SK-N-SH treated with all-trans-retinoic acid at 6 μM for 48 hours (cell line): ENCODE results near the gene AATF.

ENCODE experiments used
- ATAC-seq: fragments of 200-7000 bp; cut with Tn5 transposase; 3 replicates; pipeline ENCODE4 v1.9.1; 2020; ENCODE audit warnings: mild to moderate bottlenecking, moderate library complexity
- ARNTL ChIP-seq: fragments of 450-650 bp; formaldehyde crosslinking; IDR thresholded peaks from 2 replicates; pipeline ENCODE4 v1.5.0; 2020; ENCODE audit warnings: low read depth, mild to moderate bottlenecking, moderate library complexity, borderline replicate concordance
- BACH2 ChIP-seq: fragments of 250-450 bp; sonication (Bioruptor Pico); IDR thresholded peaks from 2 replicates; pipeline ENCODE4 v1.9.0; 2021; ENCODE audit warnings: mild to moderate bottlenecking, borderline replicate concordance
- CSDC2 ChIP-seq: fragments of 250-450 bp; sonication (Bioruptor Pico); IDR thresholded peaks from 2 replicates; pipeline ENCODE4 v1.5.0; 2020; ENCODE audit warnings: mild to moderate bottlenecking, moderate library complexity
- ESRRG ChIP-seq: fragments of 250-450 bp; sonication (Bioruptor Pico); IDR thresholded peaks from 2 replicates; pipeline ENCODE4 v1.6.1; 2021; ENCODE audit warnings: mild to moderate bottlenecking
- OSR1 ChIP-seq: fragments of 250-450 bp; sonication (Bioruptor Pico); IDR thresholded peaks from 2 replicates; pipeline ENCODE4 v1.8.0; 2022; ENCODE audit warnings: moderate library complexity, mild to moderate bottlenecking, inconsistent platforms
- PPARA ChIP-seq: fragments of 250-450 bp; sonication (Bioruptor Pico); IDR thresholded peaks from 2 replicates; pipeline ENCODE4 v1.5.0; 2020; ENCODE audit warnings: mild to moderate bottlenecking, borderline replicate concordance
- RARB ChIP-seq: fragments of 250-450 bp; sonication (Bioruptor Pico); IDR thresholded peaks from 2 replicates; pipeline ENCODE4 v1.8.0; 2021; ENCODE audit warnings: mild to moderate bottlenecking, moderate library complexity
- SNAI2 ChIP-seq: fragments of 250-450 bp; sonication (Bioruptor Pico); IDR thresholded peaks from 2 replicates; pipeline ENCODE4 v1.5.0; 2020; ENCODE audit warnings: mild to moderate bottlenecking, moderate library complexity
- TCF4 ChIP-seq: fragments of 250-450 bp; sonication (Bioruptor Pico); IDR thresholded peaks from 2 replicates; pipeline ENCODE4 v1.8.0; 2021; ENCODE audit warnings: mild to moderate bottlenecking, moderate library complexity, borderline replicate concordance
- TOX ChIP-seq: fragments of 250-450 bp; sonication (Bioruptor Pico); IDR thresholded peaks from 2 replicates; pipeline ENCODE4 v1.8.0; 2021; ENCODE audit warnings: mild to moderate bottlenecking, moderate library complexity, borderline replicate concordance
- ZC3H10 ChIP-seq: fragments of 250-450 bp; sonication (Bioruptor Pico); IDR thresholded peaks from 2 replicates; pipeline ENCODE4 v1.5.1; 2021; ENCODE audit warnings: mild to moderate bottlenecking, moderate library complexity
- ZFP3 ChIP-seq: fragments of 250-450 bp; sonication (Bioruptor Pico); IDR thresholded peaks from 2 replicates; pipeline ENCODE4 v1.5.0; 2020; ENCODE audit warnings: mild to moderate bottlenecking, moderate library complexity
- ZNF565 ChIP-seq: fragments of 450-650 bp; formaldehyde crosslinking; conservative IDR thresholded peaks from 2 replicates; pipeline ENCODE4 v1.5.0; 2020; ENCODE audit warnings: low read depth, mild to moderate bottlenecking, moderate library complexity
- ZNF70 ChIP-seq: fragments of 450-650 bp; formaldehyde crosslinking; IDR thresholded peaks from 2 replicates; pipeline ENCODE4 v1.5.0; 2020; ENCODE audit warnings: mild to moderate bottlenecking, moderate library complexity
- ZNF8 ChIP-seq: fragments of 450-650 bp; formaldehyde crosslinking; IDR thresholded peaks from 2 replicates; pipeline ENCODE4 v1.5.0; 2020; ENCODE audit warnings: mild to moderate bottlenecking, moderate library complexity
- TF ChIP-seq, protein P1 (sequence below): fragments of 250-450 bp; sonication (Bioruptor Pico); IDR thresholded peaks from 2 replicates; pipeline ENCODE4 v1.8.0; 2020; ENCODE audit warnings: mild to moderate bottlenecking, moderate library complexity, borderline replicate concordance
- TF ChIP-seq, protein P2 (sequence below): fragments of 250-450 bp; sonication (Bioruptor Pico); IDR thresholded peaks from 2 replicates; pipeline ENCODE4 v1.8.0; 2021; ENCODE audit warnings: low read depth, mild to moderate bottlenecking, moderate library complexity, borderline replicate concordance
- TF ChIP-seq, protein P3 (sequence below): fragments of 250-450 bp; sonication (Bioruptor Pico); IDR thresholded peaks from 2 replicates; pipeline ENCODE4 v1.5.0; 2020; ENCODE audit warnings: mild to moderate bottlenecking, moderate library complexity

The AATF gene

DNA sequence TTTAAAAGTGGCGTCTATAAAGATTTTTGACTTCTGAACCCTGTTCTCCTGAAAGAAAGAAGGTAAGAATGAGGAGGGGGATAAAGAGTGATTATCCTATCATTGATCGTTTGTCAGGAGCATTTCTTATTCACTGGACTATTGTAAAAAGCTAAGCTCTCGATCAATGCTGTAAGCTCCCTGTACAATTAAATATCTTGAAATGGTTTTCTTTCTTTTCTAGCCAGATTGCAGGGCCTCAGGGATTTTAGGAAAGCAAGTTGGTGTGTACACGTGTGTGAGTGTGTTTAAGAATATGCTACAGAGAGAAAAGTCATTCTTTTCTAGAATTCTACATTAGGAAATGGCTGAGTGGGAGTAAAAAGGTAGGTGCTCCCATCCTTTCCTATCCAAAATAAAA, 154.5 kb downstream of the AATF start:
- ATAC-seq, result no peak
- TF ChIP-seq TOX (CRISPR knock-in tag) (no peak), ZC3H10 (CRISPR knock-in tag) (no peak), ESRRG (CRISPR knock-in tag) (no peak), RARB (CRISPR knock-in tag) (no peak), ZNF8 (CRISPR knock-in tag) (no peak), ARNTL (CRISPR knock-in tag) (no peak), ZNF70 (CRISPR knock-in tag) (no peak), BACH2 (CRISPR knock-in tag) (no peak), SNAI2 (CRISPR knock-in tag) (no peak), ZFP3 (CRISPR knock-in tag) (no peak), OSR1 (CRISPR knock-in tag) (no peak), PPARA (no peak)
- TF ChIP-seq, protein P1, sequence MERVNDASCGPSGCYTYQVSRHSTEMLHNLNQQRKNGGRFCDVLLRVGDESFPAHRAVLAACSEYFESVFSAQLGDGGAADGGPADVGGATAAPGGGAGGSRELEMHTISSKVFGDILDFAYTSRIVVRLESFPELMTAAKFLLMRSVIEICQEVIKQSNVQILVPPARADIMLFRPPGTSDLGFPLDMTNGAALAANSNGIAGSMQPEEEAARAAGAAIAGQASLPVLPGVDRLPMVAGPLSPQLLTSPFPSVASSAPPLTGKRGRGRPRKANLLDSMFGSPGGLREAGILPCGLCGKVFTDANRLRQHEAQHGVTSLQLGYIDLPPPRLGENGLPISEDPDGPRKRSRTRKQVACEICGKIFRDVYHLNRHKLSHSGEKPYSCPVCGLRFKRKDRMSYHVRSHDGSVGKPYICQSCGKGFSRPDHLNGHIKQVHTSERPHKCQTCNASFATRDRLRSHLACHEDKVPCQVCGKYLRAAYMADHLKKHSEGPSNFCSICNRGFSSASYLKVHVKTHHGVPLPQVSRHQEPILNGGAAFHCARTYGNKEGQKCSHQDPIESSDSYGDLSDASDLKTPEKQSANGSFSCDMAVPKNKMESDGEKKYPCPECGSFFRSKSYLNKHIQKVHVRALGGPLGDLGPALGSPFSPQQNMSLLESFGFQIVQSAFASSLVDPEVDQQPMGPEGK (CRISPR knock-in tag), result no peak
- TF ChIP-seq, protein P2, sequence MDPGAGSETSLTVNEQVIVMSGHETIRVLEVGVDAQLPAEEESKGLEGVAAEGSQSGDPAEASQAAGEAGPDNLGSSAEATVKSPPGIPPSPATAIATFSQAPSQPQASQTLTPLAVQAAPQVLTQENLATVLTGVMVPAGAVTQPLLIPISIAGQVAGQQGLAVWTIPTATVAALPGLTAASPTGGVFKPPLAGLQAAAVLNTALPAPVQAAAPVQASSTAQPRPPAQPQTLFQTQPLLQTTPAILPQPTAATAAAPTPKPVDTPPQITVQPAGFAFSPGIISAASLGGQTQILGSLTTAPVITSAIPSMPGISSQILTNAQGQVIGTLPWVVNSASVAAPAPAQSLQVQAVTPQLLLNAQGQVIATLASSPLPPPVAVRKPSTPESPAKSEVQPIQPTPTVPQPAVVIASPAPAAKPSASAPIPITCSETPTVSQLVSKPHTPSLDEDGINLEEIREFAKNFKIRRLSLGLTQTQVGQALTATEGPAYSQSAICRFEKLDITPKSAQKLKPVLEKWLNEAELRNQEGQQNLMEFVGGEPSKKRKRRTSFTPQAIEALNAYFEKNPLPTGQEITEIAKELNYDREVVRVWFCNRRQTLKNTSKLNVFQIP (CRISPR knock-in tag), result no peak
- TF ChIP-seq, protein P3, sequence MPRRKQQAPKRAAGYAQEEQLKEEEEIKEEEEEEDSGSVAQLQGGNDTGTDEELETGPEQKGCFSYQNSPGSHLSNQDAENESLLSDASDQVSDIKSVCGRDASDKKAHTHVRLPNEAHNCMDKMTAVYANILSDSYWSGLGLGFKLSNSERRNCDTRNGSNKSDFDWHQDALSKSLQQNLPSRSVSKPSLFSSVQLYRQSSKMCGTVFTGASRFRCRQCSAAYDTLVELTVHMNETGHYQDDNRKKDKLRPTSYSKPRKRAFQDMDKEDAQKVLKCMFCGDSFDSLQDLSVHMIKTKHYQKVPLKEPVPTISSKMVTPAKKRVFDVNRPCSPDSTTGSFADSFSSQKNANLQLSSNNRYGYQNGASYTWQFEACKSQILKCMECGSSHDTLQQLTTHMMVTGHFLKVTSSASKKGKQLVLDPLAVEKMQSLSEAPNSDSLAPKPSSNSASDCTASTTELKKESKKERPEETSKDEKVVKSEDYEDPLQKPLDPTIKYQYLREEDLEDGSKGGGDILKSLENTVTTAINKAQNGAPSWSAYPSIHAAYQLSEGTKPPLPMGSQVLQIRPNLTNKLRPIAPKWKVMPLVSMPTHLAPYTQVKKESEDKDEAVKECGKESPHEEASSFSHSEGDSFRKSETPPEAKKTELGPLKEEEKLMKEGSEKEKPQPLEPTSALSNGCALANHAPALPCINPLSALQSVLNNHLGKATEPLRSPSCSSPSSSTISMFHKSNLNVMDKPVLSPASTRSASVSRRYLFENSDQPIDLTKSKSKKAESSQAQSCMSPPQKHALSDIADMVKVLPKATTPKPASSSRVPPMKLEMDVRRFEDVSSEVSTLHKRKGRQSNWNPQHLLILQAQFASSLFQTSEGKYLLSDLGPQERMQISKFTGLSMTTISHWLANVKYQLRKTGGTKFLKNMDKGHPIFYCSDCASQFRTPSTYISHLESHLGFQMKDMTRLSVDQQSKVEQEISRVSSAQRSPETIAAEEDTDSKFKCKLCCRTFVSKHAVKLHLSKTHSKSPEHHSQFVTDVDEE (CRISPR knock-in tag), result no peak
- TF ChIP-seq, all 23 proteins: peak for 0

DNA sequence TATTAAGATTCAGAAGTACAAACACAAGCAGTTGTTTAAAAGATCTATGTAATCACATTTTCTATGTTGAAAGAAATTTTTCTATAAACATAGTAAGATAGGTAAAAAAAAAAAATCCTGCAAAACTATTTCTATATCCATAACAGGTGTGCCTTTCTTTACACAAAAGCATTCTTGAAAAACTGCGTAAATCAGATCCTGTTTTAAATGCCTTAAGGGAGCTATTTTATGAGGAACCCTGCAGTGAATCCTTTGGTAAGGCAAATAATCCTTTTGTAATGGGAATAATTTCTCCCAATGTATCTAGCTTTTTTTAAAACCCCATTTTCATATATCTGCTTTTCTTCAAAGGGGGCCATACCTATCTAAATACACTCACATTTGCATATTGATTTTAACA, 157.3 kb downstream of the AATF start:
- ATAC-seq, result no peak

More for the DNA sequence above, 157.3 kb downstream of the AATF start:
- TF ChIP-seq CSDC2 (CRISPR knock-in tag) (no peak), TCF4 (no peak), ZNF565 (CRISPR knock-in tag) (no peak)
- TF ChIP-seq, protein P2 (CRISPR knock-in tag), result no peak
- TF ChIP-seq, protein P1 (CRISPR knock-in tag), result no peak
